Subcutaneous abdominal adipose tissue (tissue), 5 donors: Measurements from ENCODE around the gene REEP3.

ENCODE experiments used
- H3K27ac ChIP-seq: one replicate; pipeline ENCODE4 v1.7.0; 2013; ENCODE audit warnings: low read depth, mild to moderate bottlenecking, inconsistent platforms, low read length, moderate library complexity
- H3K27me3 ChIP-seq, 5 donors: one replicate each; pipeline ENCODE4 v1.7.0; 2013; ENCODE audit warnings: low read length in 5 of 5, inconsistent platforms in 1 of 5; ENCODE audit not compliant: control insufficient read depth in 5 of 5, insufficient read depth in 4 of 5
- H3K36me3 ChIP-seq, 5 donors: one replicate each; pipeline ENCODE4 v1.7.0; 2013; ENCODE audit warnings: low read length in 5 of 5; ENCODE audit not compliant: control insufficient read depth in 5 of 5, insufficient read depth in 5 of 5
- H3K4me1 ChIP-seq, 5 donors: one replicate each; pipeline ENCODE4 v1.7.0; 2013; ENCODE audit warnings: low read length in 5 of 5, mild to moderate bottlenecking in 3 of 5, moderate library complexity in 1 of 5; ENCODE audit not compliant: control insufficient read depth in 5 of 5, insufficient read depth in 5 of 5
- H3K4me3 ChIP-seq, 5 donors: one replicate each; pipeline ENCODE4 v1.7.0; 2013; ENCODE audit warnings: low read length in 5 of 5, low read depth in 1 of 5
- H3K9ac ChIP-seq, 5 donors: one replicate each; pipeline ENCODE4 v1.7.0; 2013; ENCODE audit warnings: low read length in 5 of 5, mild to moderate bottlenecking in 4 of 5, moderate library complexity in 3 of 5
- H3K9me3 ChIP-seq, 5 donors: one replicate each; pipeline ENCODE4 v1.7.0; 2013; ENCODE audit warnings: low read length in 5 of 5; ENCODE audit not compliant: control insufficient read depth in 5 of 5
- donor health status: healthy.
- donor health status: healthy.
- donor health status: healthy.
- donor health status: healthy.
- donor health status: healthy.

REEP3 gene

DNA sequence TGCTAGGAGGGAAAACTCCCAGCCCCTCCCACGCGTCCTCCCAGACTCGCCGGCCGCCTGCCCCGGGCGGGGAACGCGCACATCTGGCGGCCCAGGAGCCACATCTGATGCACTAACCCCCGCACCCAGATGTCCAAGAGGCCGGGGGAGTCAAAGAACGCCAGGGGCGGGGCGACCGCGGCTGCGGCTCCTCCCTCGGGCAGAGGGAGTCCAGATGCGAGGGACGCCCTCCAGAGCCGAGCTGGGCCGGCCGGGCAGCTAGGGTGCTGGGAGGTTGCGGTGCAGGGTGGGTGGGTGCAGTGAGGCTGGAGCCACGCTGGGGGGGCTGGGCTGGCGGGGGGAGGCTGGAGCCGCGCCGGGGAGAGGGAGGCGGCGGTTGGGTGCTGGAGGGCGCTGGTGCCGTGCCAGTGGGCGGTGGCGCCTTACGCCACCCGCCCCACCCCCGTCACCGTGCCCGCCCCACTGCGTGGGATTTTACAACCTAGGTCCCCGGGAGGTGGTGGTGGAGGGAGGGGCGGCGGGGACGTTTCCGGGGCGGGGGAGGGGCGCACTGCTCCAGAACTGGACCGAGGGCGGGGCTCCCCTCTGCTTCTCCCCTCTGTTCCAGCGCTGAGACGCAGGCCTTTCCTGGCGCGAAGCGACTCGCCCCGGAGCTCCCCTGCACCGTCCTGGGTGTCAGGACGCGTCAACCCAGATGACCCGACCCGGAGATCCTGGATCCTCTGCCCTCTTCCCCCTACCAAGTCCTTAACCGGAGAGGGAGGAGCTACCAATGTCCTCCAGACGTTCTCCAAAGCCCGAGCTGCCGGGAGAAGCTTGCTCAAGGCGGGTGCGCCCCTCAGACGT is 109.1 kb downstream of the REEP3 start:
- H3K27me3 ChIP-seq, result no peaks in the 10 kb centered on the region
- H3K9ac ChIP-seq, result peak overlapping the region; percentile 75 to 90 (median 82)
- H3K36me3 ChIP-seq, result no peaks in the 10 kb centered on the region
- H3K4me1 ChIP-seq, result peaks cover 5 to 41% (median 36%) of the 10 kb centered on the region in 5 donors
- H3K9me3 ChIP-seq, result no peaks in the 10 kb centered on the region
- peak overlapping the region; percentile 97 for H3K27ac ChIP-seq
- H3K4me3 ChIP-seq, result peak overlapping the region; percentile 68 to 91 (median 77)

DNA sequence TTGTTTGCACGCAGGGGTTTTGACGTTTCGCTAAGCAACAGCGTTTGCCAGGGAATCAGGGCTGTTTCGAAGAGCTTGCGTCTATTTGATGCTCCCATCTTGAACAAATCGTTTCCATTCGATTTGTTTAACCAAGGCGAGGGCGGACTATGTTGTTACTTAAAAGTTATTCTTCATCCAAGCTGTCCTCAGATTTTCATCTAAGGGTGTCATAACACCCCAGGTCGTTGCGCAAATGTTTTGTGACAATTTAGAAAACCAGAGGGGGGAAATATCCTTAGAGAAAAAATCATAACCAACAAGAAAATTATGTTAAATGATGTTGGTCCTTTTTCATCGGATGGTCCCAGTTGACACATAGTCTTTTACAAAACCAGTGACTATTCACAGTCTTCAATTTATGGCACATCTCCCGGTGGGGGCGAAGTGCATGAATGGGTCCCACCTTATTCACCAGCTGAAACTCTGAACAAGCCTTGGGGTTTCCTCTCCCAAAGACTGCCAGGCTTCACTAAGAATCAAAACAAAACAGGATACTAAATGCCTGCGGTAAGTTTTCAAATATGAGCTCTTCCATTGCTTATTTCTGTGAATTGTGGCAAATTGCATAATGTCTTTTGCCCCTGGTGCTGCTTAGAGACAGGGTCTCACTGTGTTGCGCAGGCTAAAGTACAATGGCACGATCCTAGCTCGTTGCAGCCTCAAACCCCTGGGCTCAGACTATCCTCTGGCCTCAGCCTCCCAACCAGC is 109.9 kb downstream of the REEP3 start:
- Histone ChIP-seq H3K27me3 (no peaks in the 10 kb centered on the region), H3K9ac (peak overlapping the region; percentile 57 to 81 (median 71)), H3K4me3 (peak overlapping the region; percentile 68 to 91 (median 77)), H3K27ac (peak overlapping the region; percentile 97), H3K36me3 (no peaks in the 10 kb centered on the region), H3K4me1 (peaks cover 5 to 41% (median 36%) of the 10 kb centered on the region in 5 donors), H3K9me3 (no peaks in the 10 kb centered on the region)

DNA sequence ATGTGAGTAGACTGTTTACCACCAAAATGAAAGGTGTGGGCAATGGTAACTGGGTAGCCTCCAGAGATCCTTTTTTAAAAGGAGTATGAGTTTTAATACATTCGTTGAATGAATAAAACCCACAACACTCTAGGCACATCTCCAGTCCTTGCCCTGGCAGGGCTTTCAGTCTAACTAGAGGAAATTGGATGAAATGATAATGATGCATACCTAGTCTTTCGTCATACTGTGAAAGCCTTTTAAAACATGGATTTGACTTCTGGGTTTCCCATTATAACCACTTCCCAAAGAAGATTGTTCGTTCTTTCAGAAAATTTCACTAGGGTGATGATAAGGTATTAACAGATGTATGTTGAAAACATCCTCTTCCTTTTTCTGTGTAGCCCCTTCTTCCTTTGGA is 110.8 kb downstream of the REEP3 start:
- H3K27ac ChIP-seq, result peak overlapping the region; percentile 97

DNA sequence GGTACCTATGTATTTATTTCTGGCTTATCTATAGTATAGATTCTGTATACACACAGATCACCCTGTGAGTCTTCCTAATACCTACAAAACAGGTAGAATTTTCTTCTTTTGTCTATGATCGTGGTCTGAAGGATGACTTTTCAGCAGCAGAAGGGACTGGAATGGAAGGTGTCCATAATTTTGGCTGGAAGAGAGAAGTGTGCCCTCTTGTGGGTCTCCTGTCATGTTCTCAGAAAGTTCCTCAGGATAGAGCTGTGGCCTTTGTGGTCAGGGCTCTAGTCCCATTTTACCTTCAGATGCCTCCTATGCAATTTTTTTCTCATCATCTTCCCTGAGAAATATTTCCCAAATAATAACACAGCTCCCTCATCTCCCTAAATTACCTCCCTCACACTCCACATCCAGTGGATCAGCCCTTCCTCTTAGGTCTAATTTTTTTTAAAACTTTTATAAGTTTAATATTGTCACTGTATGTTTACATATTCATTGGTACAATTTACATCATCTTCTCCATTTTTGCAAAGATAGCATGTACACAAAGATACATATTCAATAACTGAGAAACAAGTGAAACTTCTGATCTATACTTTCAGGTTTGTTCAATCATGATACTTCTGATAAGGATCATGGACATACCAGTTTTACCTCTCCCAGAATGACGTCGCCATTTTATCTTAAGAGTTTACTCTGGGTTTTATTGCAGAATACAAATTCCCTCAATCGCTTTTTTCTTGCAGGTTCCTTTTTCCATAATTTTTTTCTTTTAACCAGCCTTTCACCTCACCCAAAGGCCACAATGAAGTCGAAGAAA is 112.7 kb downstream of the REEP3 start:
- H3K36me3 ChIP-seq, result no peaks in the 10 kb centered on the region
- H3K4me1 ChIP-seq, result peaks cover 0 to 23% (median 21%) of the 10 kb centered on the region in 5 donors
- no peaks in the 10 kb centered on the region for H3K9me3 ChIP-seq

More for the DNA sequence above, 110.8 kb downstream of the REEP3 start:
- Histone ChIP-seq H3K27me3 (no peaks in the 10 kb centered on the region), H3K4me3 (no peak overlapping the region), H3K36me3 (no peaks in the 10 kb centered on the region), H3K9ac (no peak overlapping the region), H3K4me1 (peaks cover 5 to 41% (median 36%) of the 10 kb centered on the region in 5 donors), H3K9me3 (no peaks in the 10 kb centered on the region)

DNA sequence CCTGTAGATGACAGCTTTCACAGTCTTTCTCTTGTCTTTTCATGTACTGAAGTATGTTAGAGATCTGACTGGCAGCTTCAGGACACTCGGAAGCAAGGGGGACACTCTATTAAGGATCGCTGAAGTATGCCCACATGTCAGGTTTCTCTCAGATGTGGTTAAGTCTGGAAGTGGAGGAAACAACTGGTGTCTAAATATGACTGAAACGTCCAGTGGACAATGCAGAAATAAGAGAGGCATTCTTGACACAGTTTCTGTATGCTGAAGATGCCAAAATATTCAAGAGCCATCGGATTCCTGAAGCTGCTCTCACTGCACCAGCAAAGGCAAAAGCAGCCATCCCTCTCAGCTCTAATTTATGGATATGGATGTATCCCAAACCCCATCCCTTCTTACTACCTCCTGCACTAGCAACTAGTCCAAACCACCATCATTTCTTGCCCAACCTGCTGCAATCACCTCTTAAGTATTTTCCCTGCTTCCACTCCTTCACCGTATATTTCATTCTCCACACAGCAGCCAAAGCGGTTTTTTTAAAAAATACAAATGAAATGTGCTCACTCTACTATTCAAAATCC is 113.4 kb downstream of the REEP3 start:
- no peaks in the 10 kb centered on the region for H3K27me3 ChIP-seq
- no peaks in the 10 kb centered on the region for H3K9me3 ChIP-seq
- H3K27ac ChIP-seq, result no peak overlapping the region
- no peaks in the 10 kb centered on the region for H3K36me3 ChIP-seq
- peaks cover 0 to 16% (median 14%) of the 10 kb centered on the region in 5 donors for H3K4me1 ChIP-seq
- H3K9ac ChIP-seq, result no peak overlapping the region
- H3K4me3 ChIP-seq, result no peak overlapping the region

More for the DNA sequence above, 112.7 kb downstream of the REEP3 start:
- Histone ChIP-seq H3K27ac (no peak overlapping the region), H3K27me3 (no peaks in the 10 kb centered on the region), H3K4me3 (no peak overlapping the region), H3K9ac (no peak overlapping the region)

DNA sequence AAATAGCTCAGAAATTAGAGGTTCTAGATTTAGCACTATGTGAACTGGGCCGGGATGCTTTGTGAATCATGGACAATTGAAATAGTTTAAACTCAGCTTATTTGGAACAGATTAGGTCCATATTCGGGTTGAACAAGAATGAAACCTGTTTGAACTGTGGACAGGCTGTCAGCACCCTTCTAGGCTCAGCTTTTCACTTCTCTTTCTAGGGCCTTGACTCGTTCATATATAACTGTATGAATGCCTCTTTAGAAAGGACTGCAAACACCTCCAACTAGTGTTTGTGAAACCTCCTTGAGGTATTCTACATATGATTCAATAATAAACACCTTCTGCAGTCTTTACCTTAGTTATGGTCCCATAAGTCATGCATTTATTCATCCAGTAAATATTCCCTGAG is 115.6 kb downstream of the REEP3 start:
- no peaks in the 10 kb centered on the region for H3K9me3 ChIP-seq
- H3K4me3 ChIP-seq, result no peak overlapping the region
- no peak overlapping the region for H3K9ac ChIP-seq
- peaks cover 0 to 1% (median 0%) of the 10 kb centered on the region in 5 donors for H3K4me1 ChIP-seq
- H3K27me3 ChIP-seq, result no peaks in the 10 kb centered on the region
- no peaks in the 10 kb centered on the region for H3K36me3 ChIP-seq
- H3K27ac ChIP-seq, result no peak overlapping the region

DNA sequence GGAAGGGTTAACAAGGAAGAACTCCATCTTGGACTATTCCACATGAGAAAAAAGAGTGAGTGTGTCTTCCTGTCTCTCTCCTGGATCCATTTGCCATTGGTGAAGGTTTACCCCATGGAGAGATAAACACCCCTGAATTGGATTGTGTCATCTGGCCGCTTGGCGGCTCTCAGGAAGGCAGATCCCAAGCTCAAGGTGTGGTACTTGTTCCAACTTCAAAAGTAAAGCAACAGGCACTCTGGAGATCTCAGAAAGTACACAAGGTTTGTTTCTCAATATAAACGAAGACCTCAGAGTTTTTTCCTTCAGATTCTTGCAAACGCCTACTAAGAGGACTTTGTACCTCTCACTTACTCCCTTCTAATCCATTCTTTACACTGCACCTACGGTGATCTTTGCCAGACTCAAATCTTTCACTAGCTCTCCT is 116.7 kb downstream of the REEP3 start:
- Histone ChIP-seq H3K27me3 (no peaks in the 10 kb centered on the region), H3K4me1 (peaks cover 0 to 2% (median 0%) of the 10 kb centered on the region in 5 donors), H3K36me3 (no peaks in the 10 kb centered on the region), H3K9me3 (no peaks in the 10 kb centered on the region), H3K27ac (no peak overlapping the region), H3K4me3 (no peak overlapping the region), H3K9ac (no peak overlapping the region)

DNA sequence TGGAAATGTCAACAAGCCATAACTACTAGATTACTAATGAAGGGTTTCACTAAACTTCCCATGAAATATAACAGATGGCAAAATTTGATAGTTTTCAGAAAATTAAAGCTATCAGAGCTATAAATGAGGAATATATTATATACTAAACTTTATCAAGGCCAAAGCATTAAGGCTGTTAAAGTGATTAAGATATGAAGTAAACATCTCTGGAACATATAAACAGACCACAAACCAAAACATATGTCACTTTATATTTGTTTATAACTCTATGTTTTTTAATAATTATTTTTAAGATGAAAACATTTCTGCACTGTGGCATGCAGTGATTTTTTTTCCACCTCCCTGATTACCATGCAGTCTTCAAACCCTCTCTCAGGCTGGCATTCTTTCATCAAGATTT is 120.2 kb downstream of the REEP3 start:
- H3K27ac ChIP-seq, result no peak overlapping the region
- peaks cover 0 to 27% (median 0%) of the 10 kb centered on the region in 5 donors for H3K4me1 ChIP-seq
- H3K4me3 ChIP-seq, result no peak overlapping the region
- H3K27me3 ChIP-seq, result no peaks in the 10 kb centered on the region
- H3K9ac ChIP-seq, result no peak overlapping the region
- no peaks in the 10 kb centered on the region for H3K36me3 ChIP-seq
- H3K9me3 ChIP-seq, result no peaks in the 10 kb centered on the region

DNA sequence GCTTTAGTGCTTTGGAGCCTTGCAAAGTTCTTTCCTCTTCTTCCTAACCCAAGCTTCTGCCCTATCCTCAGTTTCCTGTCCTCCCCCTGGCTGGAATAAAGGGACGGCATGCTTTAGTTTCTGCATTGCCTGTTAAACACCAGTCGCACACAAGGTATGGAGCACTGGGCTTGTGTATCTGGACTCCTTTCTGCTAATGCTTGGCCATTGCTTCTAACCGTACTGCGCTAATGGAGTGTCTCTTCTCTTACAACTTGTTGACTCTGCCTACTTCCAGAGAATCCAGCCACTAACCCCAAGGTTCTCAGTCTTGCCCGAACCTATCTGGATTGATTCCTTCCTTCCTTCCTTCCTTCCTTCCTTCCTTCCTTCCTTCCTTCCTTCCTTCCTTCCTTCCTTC is 120.6 kb downstream of the REEP3 start:
- Histone ChIP-seq H3K36me3 (no peaks in the 10 kb centered on the region), H3K9ac (no peak overlapping the region), H3K27ac (no peak overlapping the region), H3K4me3 (no peak overlapping the region), H3K4me1 (peaks cover 0 to 27% (median 0%) of the 10 kb centered on the region in 5 donors), H3K9me3 (no peaks in the 10 kb centered on the region), H3K27me3 (no peaks in the 10 kb centered on the region)
